Vagina (tissue), 2 donors: ENCODE results near the gene CDH13. TPM values are rescaled to one million over a fixed set of nuclear protein-coding genes. Genes with fewer than 3 reads are reported as not detected.
A peak's percentile ranks its signal among the peaks of the same experiment; 100 is the strongest.

Experiments used
- DNase-seq, 2 donors: peaks; one replicate each; pipeline ENCODE4 v3.0.0-alpha.2; 2017; ENCODE audit errors: extremely low spot score in 2 of 2
- H3K27ac ChIP-seq: fragments of 200-600 bp; sonication (generic); one replicate; pipeline ENCODE4 v1.5.1; 2019
- H3K27me3 ChIP-seq: fragments of 200-600 bp; sonication (generic); one replicate; pipeline ENCODE4 v1.5.1; 2019
- H3K36me3 ChIP-seq, 2 donors: fragments of 200-600 bp; sonication (generic); one replicate each; pipeline ENCODE4 v1.5.1; 2017 to 2019
- H3K4me1 ChIP-seq: fragments of 200-600 bp; sonication (generic); one replicate; pipeline ENCODE4 v1.5.1; 2019
- H3K4me3 ChIP-seq, 2 donors: fragments of 200-600 bp; sonication (generic); 1 replicate in 1 of 2; 2 replicates in 1 of 2; pipeline ENCODE4 v1.5.1; 2016 to 2019
- H3K9me3 ChIP-seq: fragments of 200-600 bp; sonication (generic); one replicate; pipeline ENCODE4 v1.5.1; 2019
- POLR2A ChIP-seq, 2 donors: fragments of 450-650 bp; IDR thresholded peaks; one replicate each; pipeline ENCODE4 v1.6.1; 2017; ENCODE audit warnings: antibody characterized with exemption in 2 of 2, mild to moderate bottlenecking in 2 of 2, moderate library complexity in 2 of 2
- POLR2AphosphoS5 ChIP-seq, 2 donors: sonication (generic); formaldehyde crosslinking; IDR thresholded peaks; one replicate each; pipeline ENCODE4 v1.9.0; 2017; ENCODE audit warnings: antibody characterized with exemption in 2 of 2, mild to moderate bottlenecking in 2 of 2, low read depth in 1 of 2; ENCODE audit not compliant: insufficient read depth in 1 of 2
- intact Hi-C: fragments of 100-400 bp; cut with DNase I; formaldehyde crosslinking; loops from one replicate; pipeline ENCODE4 v1.15.1; 2023
- total RNA-seq: library from RNA; depleted of rRNA; stranded (reverse); fragments of >200 nt; gene quantifications from one replicate; pipeline ENCODE4 v1.2.3, GENCODE V29; 2016
- TF ChIP-seq, protein P1 (sequence below), 3 experiments: fragments of 450-650 bp in 2 of 3; fragments of 200-600 bp in 1 of 3; sonication (generic) in 1 of 3; IDR thresholded peaks; one replicate each; pipeline ENCODE4 v1.5.1; 2017 to 2019; ENCODE audit warnings: antibody characterized with exemption in 3 of 3, mild to moderate bottlenecking in 2 of 3, moderate library complexity in 2 of 3

CDH13 gene
- total RNA-seq, 1 donor from 2014 or later: 123 TPM

DNA sequence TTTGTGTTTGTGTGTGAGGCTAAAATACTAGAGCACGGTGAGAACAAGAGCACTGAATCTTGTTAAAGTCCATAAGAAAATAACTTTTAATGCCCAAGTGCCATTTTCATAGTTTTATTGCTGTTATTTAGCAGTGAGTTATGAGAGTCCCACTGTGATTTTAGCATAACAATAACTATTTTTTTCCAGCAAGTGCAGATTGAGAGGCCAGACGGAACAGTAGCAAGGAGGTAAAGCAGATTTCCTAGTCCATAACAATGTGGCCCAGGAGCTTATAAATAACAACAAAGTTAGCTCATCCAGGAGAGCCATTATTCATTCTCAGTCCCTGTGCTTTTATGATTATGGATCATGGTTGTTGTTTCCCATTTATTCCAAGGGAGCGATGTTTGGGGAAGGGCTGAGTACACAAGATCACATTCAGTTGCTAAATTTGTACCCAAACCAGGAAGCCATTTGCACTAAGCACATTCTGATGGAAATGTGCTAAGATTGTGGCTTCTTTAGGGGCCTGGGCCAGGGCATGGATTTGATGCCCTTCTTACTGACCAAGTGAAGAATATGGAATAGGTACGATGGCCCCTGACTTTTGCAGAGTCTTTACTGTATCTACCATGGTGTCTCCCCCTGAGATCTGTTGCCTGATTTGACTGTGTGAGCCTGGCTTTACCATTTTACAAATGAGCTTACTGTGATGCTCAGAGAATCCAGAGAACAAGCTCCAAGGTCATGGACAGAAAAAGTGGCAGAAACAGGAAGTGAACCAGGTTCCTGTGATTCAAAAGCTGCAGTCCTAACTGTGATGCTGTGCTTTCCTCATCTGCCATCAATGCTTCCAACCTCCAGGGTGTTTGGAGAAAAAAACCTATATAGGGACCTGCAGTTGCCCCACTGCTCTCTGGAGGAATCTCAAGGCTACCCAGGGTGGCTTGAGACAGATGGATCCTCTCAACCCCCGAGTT, 976.3 kb downstream of the CDH13 start:
- Histone ChIP-seq H3K27me3 (no peaks in the 10 kb centered on the region), H3K4me3 (no peak overlapping the region), H3K27ac (no peak overlapping the region), H3K9me3 (no peaks in the 10 kb centered on the region), H3K4me1 (no peaks in the 10 kb centered on the region), H3K36me3 (no peaks in the 10 kb centered on the region)
- intact Hi-C loops: no loop called here
- TF ChIP-seq POLR2AphosphoS5 (IDR thresholded peaks at IDR 0.05; ENCODE audit: insufficient read depth in 1 of 2, low read depth in 1 of 2): no peak
- no peak for TF ChIP-seq POLR2A (IDR thresholded peaks at IDR 0.05)
- TF ChIP-seq, protein P1, sequence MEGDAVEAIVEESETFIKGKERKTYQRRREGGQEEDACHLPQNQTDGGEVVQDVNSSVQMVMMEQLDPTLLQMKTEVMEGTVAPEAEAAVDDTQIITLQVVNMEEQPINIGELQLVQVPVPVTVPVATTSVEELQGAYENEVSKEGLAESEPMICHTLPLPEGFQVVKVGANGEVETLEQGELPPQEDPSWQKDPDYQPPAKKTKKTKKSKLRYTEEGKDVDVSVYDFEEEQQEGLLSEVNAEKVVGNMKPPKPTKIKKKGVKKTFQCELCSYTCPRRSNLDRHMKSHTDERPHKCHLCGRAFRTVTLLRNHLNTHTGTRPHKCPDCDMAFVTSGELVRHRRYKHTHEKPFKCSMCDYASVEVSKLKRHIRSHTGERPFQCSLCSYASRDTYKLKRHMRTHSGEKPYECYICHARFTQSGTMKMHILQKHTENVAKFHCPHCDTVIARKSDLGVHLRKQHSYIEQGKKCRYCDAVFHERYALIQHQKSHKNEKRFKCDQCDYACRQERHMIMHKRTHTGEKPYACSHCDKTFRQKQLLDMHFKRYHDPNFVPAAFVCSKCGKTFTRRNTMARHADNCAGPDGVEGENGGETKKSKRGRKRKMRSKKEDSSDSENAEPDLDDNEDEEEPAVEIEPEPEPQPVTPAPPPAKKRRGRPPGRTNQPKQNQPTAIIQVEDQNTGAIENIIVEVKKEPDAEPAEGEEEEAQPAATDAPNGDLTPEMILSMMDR (IDR thresholded peaks at IDR 0.05): no peak
- peak in 1 of 2 donors; percentile 37 for DNase-seq

DNA sequence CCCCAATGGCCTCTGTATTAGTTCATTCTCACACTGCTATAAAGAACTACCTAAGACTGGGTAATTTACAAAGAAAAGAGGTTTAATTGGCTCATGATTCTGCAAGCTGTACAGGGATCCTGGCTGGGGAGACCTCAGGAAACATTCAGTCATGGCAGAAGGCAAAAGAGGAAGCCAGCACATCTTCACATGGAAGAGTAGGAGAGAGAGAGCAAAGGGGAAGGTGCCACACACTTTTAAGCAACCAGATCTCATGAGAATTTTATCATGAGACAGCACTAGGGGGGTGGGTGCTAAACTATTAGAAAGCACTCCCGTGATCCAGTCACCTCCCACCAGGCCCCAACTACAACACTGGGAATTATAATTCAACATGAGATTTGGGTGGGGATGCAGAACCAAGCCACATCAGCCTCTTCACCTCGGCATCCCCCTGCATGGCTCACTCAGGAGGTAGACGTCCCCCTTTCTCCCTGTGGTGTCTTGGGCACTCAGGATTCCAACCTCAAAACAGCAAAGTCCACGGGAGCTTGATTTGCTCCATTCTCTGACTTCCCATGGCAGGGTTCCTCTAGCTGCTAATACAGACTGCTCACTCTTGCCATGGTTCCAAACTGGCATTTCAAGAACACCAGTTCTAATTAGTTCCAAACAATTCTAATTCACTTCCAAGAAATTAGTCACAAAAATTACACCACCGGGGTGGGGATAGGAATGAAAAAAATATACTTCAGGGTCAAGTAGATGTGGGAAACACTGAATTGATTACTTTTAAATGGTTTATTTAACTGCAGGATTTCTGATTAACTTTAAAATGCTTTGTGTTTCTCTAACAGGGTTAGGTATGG, 977.2 kb downstream of the CDH13 start:
- H3K4me3 ChIP-seq: no peak overlapping the region
- DNase-seq: peak in 1 of 2 donors; percentile 44
- no peak for TF ChIP-seq POLR2AphosphoS5 (IDR thresholded peaks at IDR 0.05; ENCODE audit: insufficient read depth in 1 of 2, low read depth in 1 of 2)
- TF ChIP-seq, protein P1 (IDR thresholded peaks at IDR 0.05): no peak
- TF ChIP-seq POLR2A (IDR thresholded peaks at IDR 0.05): no peak
- H3K36me3 ChIP-seq: no peaks in the 10 kb centered on the region
- no peaks in the 10 kb centered on the region for H3K9me3 ChIP-seq
- H3K27ac ChIP-seq: no peak overlapping the region
- H3K4me1 ChIP-seq: no peaks in the 10 kb centered on the region
- no peaks in the 10 kb centered on the region for H3K27me3 ChIP-seq
- intact Hi-C loops: no loop called here

DNA sequence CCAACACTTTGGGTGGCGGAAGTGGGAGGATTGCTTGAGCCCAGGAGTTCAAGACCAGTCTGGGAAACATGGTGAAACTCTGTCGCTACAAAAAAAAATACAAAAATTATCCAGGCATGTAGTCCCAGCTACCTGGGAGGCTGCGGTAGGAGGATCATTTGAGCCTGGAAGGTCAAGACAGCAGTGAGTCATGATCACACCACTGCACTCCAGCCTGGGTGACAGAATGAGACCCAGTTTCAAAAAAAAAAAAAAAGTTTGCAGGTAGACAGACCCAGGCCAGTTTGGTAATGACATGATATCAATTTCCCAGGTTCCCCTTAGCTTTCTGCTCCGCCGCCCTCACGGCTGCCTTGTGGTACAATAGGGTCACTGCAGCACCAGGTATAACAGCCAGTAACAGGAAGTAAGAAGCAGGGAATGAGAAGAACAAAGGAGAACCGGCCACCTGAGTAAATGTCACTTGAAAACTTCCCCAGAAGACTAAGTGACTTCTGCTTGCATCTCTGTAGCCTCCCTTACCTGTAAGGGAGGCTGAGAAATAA, 979.8 kb downstream of the CDH13 start:
- no peaks in the 10 kb centered on the region for H3K9me3 ChIP-seq
- no peak for TF ChIP-seq POLR2AphosphoS5 (IDR thresholded peaks at IDR 0.05; ENCODE audit: insufficient read depth in 1 of 2, low read depth in 1 of 2)
- no peak for TF ChIP-seq POLR2A (IDR thresholded peaks at IDR 0.05)
- TF ChIP-seq, protein P1 (IDR thresholded peaks at IDR 0.05): no peak
- H3K27me3 ChIP-seq: no peaks in the 10 kb centered on the region
- DNase-seq: peak in 1 of 2 donors; percentile 25
- no peaks in the 10 kb centered on the region for H3K36me3 ChIP-seq
- H3K4me3 ChIP-seq: no peak overlapping the region
- no peak overlapping the region for H3K27ac ChIP-seq
- intact Hi-C loops: no loop called here
- no peaks in the 10 kb centered on the region for H3K4me1 ChIP-seq

DNA sequence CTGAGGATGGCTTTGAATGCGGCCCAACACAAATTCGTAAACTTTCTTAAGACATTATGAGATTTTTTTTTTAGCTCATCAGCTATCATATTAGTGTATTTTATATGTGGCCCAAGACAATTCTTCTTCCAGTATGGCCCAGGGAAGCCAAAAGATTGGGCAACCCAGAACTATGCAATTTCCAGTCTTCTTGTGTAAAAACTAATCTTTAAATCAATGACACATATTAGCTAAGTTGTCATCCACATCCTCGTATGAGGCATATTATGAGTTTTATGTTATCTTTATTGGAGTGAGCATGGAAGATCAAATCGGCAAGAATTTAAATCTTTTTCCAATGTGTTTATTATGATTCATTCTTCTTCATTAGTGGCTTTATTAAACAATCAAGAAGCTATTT, 982.4 kb downstream of the CDH13 start:
- H3K36me3 ChIP-seq: no peaks in the 10 kb centered on the region
- H3K4me1 ChIP-seq: no peaks in the 10 kb centered on the region
- peak in 1 of 2 donors; percentile 11 for DNase-seq
- intact Hi-C loops: no loop called here
- no peaks in the 10 kb centered on the region for H3K9me3 ChIP-seq
- TF ChIP-seq POLR2AphosphoS5 (IDR thresholded peaks at IDR 0.05; ENCODE audit: insufficient read depth in 1 of 2, low read depth in 1 of 2) (no peak), POLR2A (IDR thresholded peaks at IDR 0.05) (no peak)
- TF ChIP-seq, protein P1 (IDR thresholded peaks at IDR 0.05): no peak
- no peaks in the 10 kb centered on the region for H3K27me3 ChIP-seq
- no peak overlapping the region for H3K4me3 ChIP-seq
- no peak overlapping the region for H3K27ac ChIP-seq
